Suprapubic skin (tissue), 4 donors: ENCODE measurements around the gene SBK2.

ENCODE experiments used
- POLR2A ChIP-seq, 2 donors: fragments of 450-650 bp; IDR thresholded peaks; one replicate each; pipeline ENCODE4 v1.6.1; 2017; ENCODE audit warnings: antibody characterized with exemption in 2 of 2, mild to moderate bottlenecking in 2 of 2, moderate library complexity in 2 of 2
- POLR2AphosphoS5 ChIP-seq, 3 donors: sonication (generic); formaldehyde crosslinking; IDR thresholded peaks; one replicate each; pipeline ENCODE4 v1.6.1; 2017; ENCODE audit warnings: antibody characterized with exemption in 3 of 3

DNA sequence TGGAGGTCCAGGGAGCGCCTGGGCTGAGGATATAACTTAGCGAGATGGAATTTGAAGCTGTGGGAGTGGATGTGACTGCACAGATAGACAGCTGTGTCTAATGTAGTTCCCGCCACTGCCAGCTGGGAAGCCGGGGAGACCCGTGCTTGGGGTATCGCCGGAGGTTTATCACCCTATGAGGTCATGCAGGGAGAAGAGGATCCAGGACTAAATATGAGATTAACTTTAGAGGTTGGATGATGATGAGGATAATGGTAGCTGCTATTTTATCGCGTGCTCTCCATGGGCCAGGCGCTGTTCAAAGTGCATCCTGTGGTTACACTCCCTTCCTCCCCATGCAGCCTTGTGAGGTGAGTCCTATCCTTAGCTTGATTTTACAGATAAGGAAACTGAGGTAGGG lies 28.8 kb downstream of the SBK2 start:
- no peak for TF ChIP-seq POLR2A (IDR thresholded peaks at IDR 0.05)
- no peak for TF ChIP-seq POLR2AphosphoS5 (IDR thresholded peaks at IDR 0.05)
